ENCODE data around the gene HPS5.

HPS5 gene

GRCh38 chr11:18367431-18367830 is 45.5 kb upstream of the HPS5 start:
- no peaks in the 10 kb centered on the region for H3K9me3 ChIP-seq
- no peak overlapping the region for H3K27ac ChIP-seq
- intact Hi-C loops (cut with DNase I; ENCODE audit: low total_unique reads): no loop called here
- TF ChIP-seq CTCF (IDR thresholded peaks at IDR 0.05): no peak
- no peak overlapping the region for H3K4me3 ChIP-seq
- H3K4me1 ChIP-seq: no peaks in the 10 kb centered on the region
- no peaks in the 10 kb centered on the region for H3K27me3 ChIP-seq
- DNase-seq: no peak
- H3K36me3 ChIP-seq: peaks cover 34 to 50% (median 45%) of the 10 kb centered on the region in 3 donors

GRCh38 chr11:18366286-18366685 is 44.3 kb upstream of the HPS5 start:
- Histone ChIP-seq H3K4me1 (no peaks in the 10 kb centered on the region), H3K36me3 (peaks cover 45 to 62% (median 56%) of the 10 kb centered on the region in 3 donors), H3K9me3 (no peaks in the 10 kb centered on the region), H3K4me3 (no peak overlapping the region), H3K27me3 (no peaks in the 10 kb centered on the region), H3K27ac (no peak overlapping the region)
- TF ChIP-seq CTCF (IDR thresholded peaks at IDR 0.05): no peak
- intact Hi-C loops (cut with DNase I; ENCODE audit: low total_unique reads): no loop called here
- DNase-seq: no peak

- no peaks in the 10 kb centered on the region for H3K27me3 ChIP-seq
- H3K4me1 ChIP-seq: no peaks in the 10 kb centered on the region
- intact Hi-C loops (cut with DNase I; ENCODE audit: low total_unique reads): no loop called here
- no peak overlapping the region for H3K4me3 ChIP-seq
- H3K36me3 ChIP-seq: peaks cover 50 to 67% (median 62%) of the 10 kb centered on the region in 3 donors
- no peak for DNase-seq
- H3K9me3 ChIP-seq: no peaks in the 10 kb centered on the region
- TF ChIP-seq CTCF (IDR thresholded peaks at IDR 0.05): no peak
- H3K27ac ChIP-seq: no peak overlapping the region
Observed at GRCh38 chr11:18365741-18366140, 43.8 kb upstream of the HPS5 start.

GRCh38 chr11:18364495-18365073 is 42.6 kb upstream of the HPS5 start:
- TF ChIP-seq CTCF (IDR thresholded peaks at IDR 0.05): no peak
- peaks cover 62 to 79% (median 73%) of the 10 kb centered on the region in 3 donors for H3K36me3 ChIP-seq
- no peak for DNase-seq
- no peaks in the 10 kb centered on the region for H3K9me3 ChIP-seq
- H3K4me3 ChIP-seq: no peak overlapping the region
- H3K4me1 ChIP-seq: no peaks in the 10 kb centered on the region
- no peaks in the 10 kb centered on the region for H3K27me3 ChIP-seq
- H3K27ac ChIP-seq: no peak overlapping the region
- intact Hi-C loops (cut with DNase I; ENCODE audit: low total_unique reads): no loop called here

GRCh38 chr11:18361154-18361553 is 39.2 kb upstream of the HPS5 start:
- intact Hi-C loops (cut with DNase I; ENCODE audit: low total_unique reads): no loop called here
- Histone ChIP-seq H3K4me1 (no peaks in the 10 kb centered on the region), H3K27me3 (no peaks in the 10 kb centered on the region), H3K36me3 (peaks cover 82 to 100% (median 97%) of the 10 kb centered on the region in 3 donors), H3K4me3 (no peak overlapping the region), H3K27ac (no peak overlapping the region), H3K9me3 (no peaks in the 10 kb centered on the region)
- TF ChIP-seq CTCF (IDR thresholded peaks at IDR 0.05): no peak
- no peak for DNase-seq

GRCh38 chr11:18358646-18359045 is 36.7 kb upstream of the HPS5 start:
- DNase-seq: no peak
- Histone ChIP-seq H3K36me3 (peaks cover 75 to 96% (median 80%) of the 10 kb centered on the region in 3 donors), H3K9me3 (no peaks in the 10 kb centered on the region), H3K27me3 (no peaks in the 10 kb centered on the region), H3K27ac (no peak overlapping the region), H3K4me3 (no peak overlapping the region), H3K4me1 (no peaks in the 10 kb centered on the region)
- TF ChIP-seq CTCF (IDR thresholded peaks at IDR 0.05): no peak
- intact Hi-C loops (cut with DNase I; ENCODE audit: low total_unique reads): no loop called here
